Measurements from ENCODE around the gene AGXT. TPM values are rescaled to one million over a fixed set of nuclear protein-coding genes. Genes with fewer than 3 reads are reported as not detected.

Gene AGXT
- total RNA-seq, 1 experiment from 2014 or later = not detected

DNA sequence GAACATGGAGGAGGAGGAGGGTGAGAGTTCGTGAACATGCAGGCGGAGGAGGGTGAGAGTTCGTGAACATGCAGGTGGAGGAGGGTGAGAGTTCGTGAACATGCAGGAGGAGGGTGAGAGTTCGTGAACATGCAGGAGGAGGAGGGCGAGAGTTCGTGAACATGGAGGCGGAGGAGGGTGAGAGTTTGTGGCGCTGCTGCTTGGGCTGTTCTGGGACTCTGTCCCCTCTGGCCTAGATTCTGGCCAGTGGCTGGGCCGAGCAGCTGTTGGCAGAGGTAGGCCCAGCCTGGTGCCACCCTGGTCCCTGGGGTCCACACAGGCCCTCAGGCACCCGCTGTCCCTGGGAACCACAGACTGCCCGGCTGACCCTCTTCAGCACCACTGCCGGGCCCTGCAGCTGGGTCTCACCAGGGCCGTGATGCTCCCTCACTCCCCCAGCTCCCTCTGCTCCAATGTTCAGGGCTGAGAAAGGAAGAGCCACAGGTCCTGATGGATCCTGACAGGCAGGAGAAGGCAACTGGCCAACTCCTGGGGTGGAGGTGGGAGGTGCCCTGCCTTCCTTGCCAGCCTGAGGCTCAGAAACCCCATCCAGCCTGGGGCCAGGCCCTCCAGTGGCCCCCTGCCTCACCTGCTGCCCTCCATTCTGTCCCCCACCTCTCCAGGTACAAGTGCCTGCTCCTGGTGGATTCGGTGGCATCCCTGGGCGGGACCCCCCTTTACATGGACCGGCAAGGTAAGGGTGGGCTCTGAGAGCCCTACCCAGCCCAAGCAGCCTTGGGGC lies 3.9 kb downstream of the AGXT start:
- POLR2A ChIA-PET (ENCODE audit: low non-redundant PET) = no interaction called here
- intact Hi-C loops (cut with micrococcal nuclease; ENCODE audit: unreplicated experiment) = no loop called here
- H3K27ac ChIP-seq (ENCODE audit: low read depth, low read length, poor library complexity, severe bottlenecking) = no peak overlapping the region
- TF ChIP-seq, protein P1, sequence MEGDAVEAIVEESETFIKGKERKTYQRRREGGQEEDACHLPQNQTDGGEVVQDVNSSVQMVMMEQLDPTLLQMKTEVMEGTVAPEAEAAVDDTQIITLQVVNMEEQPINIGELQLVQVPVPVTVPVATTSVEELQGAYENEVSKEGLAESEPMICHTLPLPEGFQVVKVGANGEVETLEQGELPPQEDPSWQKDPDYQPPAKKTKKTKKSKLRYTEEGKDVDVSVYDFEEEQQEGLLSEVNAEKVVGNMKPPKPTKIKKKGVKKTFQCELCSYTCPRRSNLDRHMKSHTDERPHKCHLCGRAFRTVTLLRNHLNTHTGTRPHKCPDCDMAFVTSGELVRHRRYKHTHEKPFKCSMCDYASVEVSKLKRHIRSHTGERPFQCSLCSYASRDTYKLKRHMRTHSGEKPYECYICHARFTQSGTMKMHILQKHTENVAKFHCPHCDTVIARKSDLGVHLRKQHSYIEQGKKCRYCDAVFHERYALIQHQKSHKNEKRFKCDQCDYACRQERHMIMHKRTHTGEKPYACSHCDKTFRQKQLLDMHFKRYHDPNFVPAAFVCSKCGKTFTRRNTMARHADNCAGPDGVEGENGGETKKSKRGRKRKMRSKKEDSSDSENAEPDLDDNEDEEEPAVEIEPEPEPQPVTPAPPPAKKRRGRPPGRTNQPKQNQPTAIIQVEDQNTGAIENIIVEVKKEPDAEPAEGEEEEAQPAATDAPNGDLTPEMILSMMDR (conservative IDR thresholded peaks at IDR 0.05; ENCODE audit: low read depth, low read length) = no peak
- TF ChIP-seq EZH2 (IDR thresholded peaks at IDR 0.05; ENCODE audit: borderline replicate concordance, low read depth, low read length, poor library complexity, severe bottlenecking) = no peak
- CTCF ChIA-PET = no interaction called here
- no peaks in the 10 kb centered on the region for H3K36me3 ChIP-seq (ENCODE audit: insufficient read depth, low read length, poor library complexity, severe bottlenecking)
- no peak overlapping the region for H3K4me3 ChIP-seq (ENCODE audit: low read depth, low read length, poor library complexity, severe bottlenecking)
- no peaks in the 10 kb centered on the region for H3K9me3 ChIP-seq (ENCODE audit: low read depth, low read length, poor library complexity, severe bottlenecking)
- no peaks in the 10 kb centered on the region for H3K27me3 ChIP-seq (replicated peaks; ENCODE audit: insufficient read depth, low read depth, low read length, poor library complexity)
- no peaks in the 10 kb centered on the region for H3K4me1 ChIP-seq (ENCODE audit: insufficient read depth, low read length, poor library complexity, severe bottlenecking)
- no peak for DNase-seq (ENCODE audit: low spot score)
- no TSS peak for BruUV-seq (replicated peaks)

DNA sequence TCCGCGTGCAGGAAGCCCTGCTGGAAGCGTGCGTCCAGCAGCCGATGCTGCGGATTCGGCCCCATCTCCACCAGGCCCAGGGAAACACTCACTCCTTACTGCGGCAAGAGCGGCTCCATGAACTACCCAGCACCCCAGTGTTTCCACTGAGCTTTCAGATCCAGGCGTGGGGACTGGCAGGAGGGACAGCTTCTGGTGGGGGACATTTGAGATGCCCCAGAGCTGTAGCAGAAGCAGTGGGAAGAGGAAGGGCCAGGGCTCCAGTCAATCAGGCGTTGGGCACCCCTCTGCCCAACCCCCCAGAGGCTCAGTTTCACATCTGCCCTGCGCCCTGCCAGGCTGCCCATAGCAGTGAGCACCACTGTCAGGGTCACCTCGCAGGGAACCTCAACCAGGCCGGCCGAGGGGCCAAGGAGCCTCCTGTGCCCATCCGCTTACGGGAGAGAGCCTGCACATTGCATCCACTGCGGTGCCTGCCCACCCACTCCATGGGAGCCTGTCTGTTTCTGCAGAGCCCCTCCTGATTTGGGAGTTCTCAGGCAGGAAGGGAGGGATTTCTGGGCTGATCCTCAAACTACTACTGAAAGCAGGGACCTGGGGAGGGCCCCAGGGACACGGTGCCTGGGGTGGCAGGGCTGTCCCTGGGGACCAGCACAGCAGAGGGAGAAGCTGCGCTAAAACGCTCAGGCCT lies 4.6 kb downstream of the AGXT start:
- Histone ChIP-seq H3K9me3 (ENCODE audit: low read depth, low read length, poor library complexity, severe bottlenecking) (no peaks in the 10 kb centered on the region), H3K27me3 (replicated peaks; ENCODE audit: insufficient read depth, low read depth, low read length, poor library complexity) (no peaks in the 10 kb centered on the region), H3K36me3 (ENCODE audit: insufficient read depth, low read length, poor library complexity, severe bottlenecking) (no peaks in the 10 kb centered on the region), H3K4me1 (ENCODE audit: insufficient read depth, low read length, poor library complexity, severe bottlenecking) (no peaks in the 10 kb centered on the region), H3K27ac (ENCODE audit: low read depth, low read length, poor library complexity, severe bottlenecking) (no peak overlapping the region), H3K4me3 (ENCODE audit: low read depth, low read length, poor library complexity, severe bottlenecking) (no peak overlapping the region)
- intact Hi-C loops (cut with micrococcal nuclease; ENCODE audit: unreplicated experiment) = no loop called here
- DNase-seq (ENCODE audit: low spot score) = no peak
- no TSS peak for BruUV-seq (replicated peaks)
- TF ChIP-seq, protein P1 (conservative IDR thresholded peaks at IDR 0.05; ENCODE audit: low read depth, low read length) = no peak
- TF ChIP-seq EZH2 (IDR thresholded peaks at IDR 0.05; ENCODE audit: borderline replicate concordance, low read depth, low read length, poor library complexity, severe bottlenecking) = no peak
- ChIA-PET POLR2A (ENCODE audit: low non-redundant PET) (no interaction called here), CTCF (no interaction called here)

- CTCF ChIA-PET = no interaction called here
- POLR2A ChIA-PET (ENCODE audit: low non-redundant PET) = no interaction called here
- no peaks in the 10 kb centered on the region for H3K36me3 ChIP-seq (ENCODE audit: insufficient read depth, low read length, poor library complexity, severe bottlenecking)
- no TSS peak for BruUV-seq (replicated peaks)
- no peaks in the 10 kb centered on the region for H3K4me1 ChIP-seq (ENCODE audit: insufficient read depth, low read length, poor library complexity, severe bottlenecking)
- H3K9me3 ChIP-seq (ENCODE audit: low read depth, low read length, poor library complexity, severe bottlenecking) = no peaks in the 10 kb centered on the region
- no peak overlapping the region for H3K27ac ChIP-seq (ENCODE audit: low read depth, low read length, poor library complexity, severe bottlenecking)
- no peaks in the 10 kb centered on the region for H3K27me3 ChIP-seq (replicated peaks; ENCODE audit: insufficient read depth, low read depth, low read length, poor library complexity)
- no peak for TF ChIP-seq EZH2 (IDR thresholded peaks at IDR 0.05; ENCODE audit: borderline replicate concordance, low read depth, low read length, poor library complexity, severe bottlenecking)
- TF ChIP-seq, protein P1 (conservative IDR thresholded peaks at IDR 0.05; ENCODE audit: low read depth, low read length) = no peak
- intact Hi-C loops (cut with micrococcal nuclease; ENCODE audit: unreplicated experiment) = no loop called here
- no peak for DNase-seq (ENCODE audit: low spot score)
- no peak overlapping the region for H3K4me3 ChIP-seq (ENCODE audit: low read depth, low read length, poor library complexity, severe bottlenecking)
These were observed 5.4 kb downstream of the AGXT start for GRCh38 chr2:240873805-240874714.
